Medulla oblongata (tissue), 1 donor: ENCODE data around the gene SGPP1.
"Not testable (repeated sequence)": the region's sequence is repeated elsewhere in the genome, so short reads cannot be mapped to it uniquely, and the experiment has no call there.

Experiments
- DNase-seq: peaks from one replicate; pipeline ENCODE4 v3.0.0-alpha.2; 2015; ENCODE audit errors: extremely low spot score

Gene SGPP1

DNA sequence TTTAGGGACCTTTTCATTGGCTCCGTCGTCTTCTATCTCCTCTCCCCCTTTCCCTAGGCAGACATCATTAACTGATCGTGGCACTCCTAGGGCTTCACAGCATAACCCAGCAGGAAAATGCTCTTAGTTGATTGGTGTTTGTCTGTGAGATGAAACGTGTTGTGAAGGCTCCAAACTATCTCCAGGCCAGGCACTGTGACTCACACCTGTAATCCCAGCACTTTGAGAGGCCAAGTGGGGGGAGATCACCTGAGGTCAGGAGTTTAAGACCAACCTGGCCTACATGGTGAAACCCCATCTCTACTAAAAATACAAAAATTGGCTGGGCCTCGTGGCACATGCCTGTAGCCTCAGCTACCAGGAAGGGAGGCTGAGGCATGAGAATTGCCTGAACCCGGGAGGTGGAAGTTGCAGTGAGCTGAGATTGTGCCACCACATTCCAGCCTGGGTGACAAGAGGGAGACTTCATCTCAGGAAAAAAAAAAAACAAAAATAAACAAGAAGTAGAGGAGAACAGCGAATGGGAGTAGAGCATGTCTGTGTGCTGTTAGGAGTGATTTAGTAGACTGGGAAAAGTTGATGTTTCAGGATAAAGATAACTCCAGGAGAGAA is 53.9 kb downstream of the SGPP1 start:
- DNase-seq, result no peak

GRCh38 chr14:63673255-63673654 is 54.6 kb downstream of the SGPP1 start:
- DNase-seq, result no peak

- DNase-seq, result no peak
These were observed 55.3 kb downstream of the SGPP1 start for GRCh38 chr14:63672417-63673180.

DNA sequence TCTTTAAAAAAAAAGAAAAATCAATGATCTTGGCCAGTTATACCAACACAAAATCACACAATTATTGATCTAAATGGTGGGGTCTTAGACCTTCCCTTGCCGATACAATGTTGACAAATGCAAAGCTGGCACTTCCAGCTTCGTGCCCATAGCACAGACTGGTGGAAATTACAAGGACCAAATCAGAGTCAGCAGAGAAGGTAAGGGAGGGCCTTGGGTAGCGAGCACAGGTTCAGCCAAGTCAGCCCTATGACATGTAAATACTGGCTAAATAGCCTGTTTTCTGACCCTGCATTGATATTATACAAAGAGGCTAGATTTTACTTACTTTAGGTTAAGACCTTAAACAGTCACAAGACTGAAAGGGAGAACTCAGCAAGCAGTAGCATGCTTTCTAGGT is 55.9 kb downstream of the SGPP1 start:
- no peak for DNase-seq

- no peak for DNase-seq
These were observed 57.2 kb downstream of the SGPP1 start for GRCh38 chr14:63670692-63671091.

GRCh38 chr14:63666335-63666734 is 61.5 kb downstream of the SGPP1 start:
- no peak for DNase-seq

DNA sequence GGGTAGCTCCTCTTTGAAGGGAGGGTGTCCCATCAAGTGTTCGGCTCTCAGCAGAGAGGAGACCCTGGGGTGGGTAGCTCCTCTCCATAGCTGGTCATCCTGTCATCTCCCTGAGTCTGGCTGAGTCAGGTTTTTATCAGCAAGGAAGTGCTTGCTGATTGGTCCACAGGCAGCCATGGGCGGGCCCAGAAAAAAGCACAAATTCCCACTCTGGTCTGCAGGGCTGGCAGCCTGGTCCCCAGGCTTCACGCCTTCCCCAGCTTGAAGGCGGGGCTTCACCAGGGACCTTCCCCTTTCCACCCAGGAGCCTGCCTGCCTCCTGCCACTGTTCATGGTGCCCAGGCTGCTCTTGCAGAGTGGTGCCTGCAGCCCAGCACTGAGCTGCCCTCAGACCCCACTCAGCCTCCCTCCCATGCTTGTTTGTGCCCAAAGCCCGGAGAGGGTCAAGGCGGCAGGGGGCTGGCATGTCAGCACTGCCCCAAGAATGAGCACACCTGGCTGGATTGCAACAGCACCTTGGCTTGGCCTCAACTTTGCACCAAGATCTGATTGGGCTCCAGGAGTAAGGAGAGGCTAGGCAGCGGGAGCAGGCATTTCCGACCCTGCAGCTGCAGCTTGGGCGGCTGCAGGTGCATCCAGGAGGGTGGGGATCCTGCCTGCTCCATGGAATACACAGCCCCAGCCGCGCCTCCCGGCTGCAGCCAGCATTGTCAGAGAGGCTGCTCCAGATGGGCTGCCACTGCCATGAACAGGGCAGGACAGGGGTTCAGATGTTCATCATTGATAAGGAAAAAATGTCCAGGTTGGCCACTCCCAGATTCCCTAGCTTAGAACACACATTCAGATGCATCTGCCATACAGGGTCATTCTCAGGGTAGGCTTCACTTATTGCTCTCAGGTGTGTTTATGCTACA is 64.2 kb downstream of the SGPP1 start:
- DNase-seq, result no peak

- no peak for DNase-seq
These were observed 65.1 kb downstream of the SGPP1 start for GRCh38 chr14:63662776-63663175.

- DNase-seq, result not testable (repeated sequence)
These were observed 66.0 kb downstream of the SGPP1 start for GRCh38 chr14:63661881-63662280.

DNA sequence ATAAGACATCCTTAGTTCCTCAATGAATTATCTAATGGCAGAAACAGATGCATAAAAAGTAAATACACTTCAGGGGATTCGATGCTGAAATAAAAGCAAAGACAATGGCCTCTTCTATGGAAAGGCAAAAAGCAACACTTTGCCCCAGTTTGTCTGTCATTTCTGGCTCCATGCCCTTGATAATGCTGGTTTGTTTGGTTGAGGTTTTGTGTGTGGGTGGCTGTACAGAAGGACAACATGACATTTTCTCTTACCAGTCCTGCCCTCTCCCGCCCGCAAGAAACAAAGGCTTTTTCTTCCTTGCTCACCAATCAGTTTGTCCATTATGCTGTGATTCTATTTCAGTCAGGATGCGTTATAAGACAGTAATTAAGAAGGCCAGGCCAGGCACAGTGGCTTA is 68.1 kb downstream of the SGPP1 start:
- peak; percentile 88 for DNase-seq

DNA sequence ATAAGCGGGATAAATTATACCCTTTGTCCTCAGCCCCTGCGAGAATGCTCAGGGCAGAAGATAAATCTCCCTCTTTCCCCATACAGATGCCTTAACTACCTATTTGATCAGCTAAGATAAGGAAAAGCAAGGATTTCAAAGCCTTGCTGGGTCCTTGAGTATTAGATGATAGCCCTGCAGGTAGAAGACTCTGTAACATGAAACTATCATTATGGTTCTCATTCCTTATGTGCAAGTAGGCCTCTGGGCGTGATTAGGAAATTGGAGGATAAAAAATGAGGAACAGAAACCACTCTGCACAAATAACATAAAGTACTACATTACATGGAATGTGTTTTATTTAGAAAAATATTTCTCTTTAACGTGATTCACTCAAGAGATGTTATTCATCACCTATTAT is 71.7 kb downstream of the SGPP1 start:
- no peak for DNase-seq

- no peak for DNase-seq
These were observed 72.9 kb downstream of the SGPP1 start for GRCh38 chr14:63654936-63655335.

DNA sequence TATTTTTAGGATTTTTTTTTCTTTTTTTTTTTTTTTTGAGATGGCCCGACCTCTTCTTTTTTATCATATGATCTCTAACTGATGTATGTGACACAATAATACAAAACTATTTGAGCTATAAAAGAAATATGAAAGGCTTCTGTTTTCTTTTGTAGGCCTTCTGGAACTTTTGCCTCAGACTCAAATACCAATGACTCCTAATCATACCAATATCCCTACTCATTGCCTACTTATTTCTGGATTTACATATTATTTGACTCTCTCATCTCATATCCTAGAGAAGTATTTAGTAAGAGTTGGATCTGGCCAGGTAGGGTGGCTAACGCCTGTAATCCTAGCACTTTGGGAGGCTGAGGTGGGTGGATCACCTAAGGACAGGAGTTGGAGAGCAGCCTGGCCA is 73.5 kb downstream of the SGPP1 start:
- DNase-seq, result no peak

GRCh38 chr14:63652406-63652805 is 75.5 kb downstream of the SGPP1 start:
- DNase-seq, result no peak

GRCh38 chr14:63650256-63650952 is 77.5 kb downstream of the SGPP1 start:
- DNase-seq, result no peak

GRCh38 chr14:63647696-63648410 is 80.0 kb downstream of the SGPP1 start:
- DNase-seq, result no peak

- no peak for DNase-seq
These were observed 83.1 kb downstream of the SGPP1 start for GRCh38 chr14:63644741-63645140.

DNA sequence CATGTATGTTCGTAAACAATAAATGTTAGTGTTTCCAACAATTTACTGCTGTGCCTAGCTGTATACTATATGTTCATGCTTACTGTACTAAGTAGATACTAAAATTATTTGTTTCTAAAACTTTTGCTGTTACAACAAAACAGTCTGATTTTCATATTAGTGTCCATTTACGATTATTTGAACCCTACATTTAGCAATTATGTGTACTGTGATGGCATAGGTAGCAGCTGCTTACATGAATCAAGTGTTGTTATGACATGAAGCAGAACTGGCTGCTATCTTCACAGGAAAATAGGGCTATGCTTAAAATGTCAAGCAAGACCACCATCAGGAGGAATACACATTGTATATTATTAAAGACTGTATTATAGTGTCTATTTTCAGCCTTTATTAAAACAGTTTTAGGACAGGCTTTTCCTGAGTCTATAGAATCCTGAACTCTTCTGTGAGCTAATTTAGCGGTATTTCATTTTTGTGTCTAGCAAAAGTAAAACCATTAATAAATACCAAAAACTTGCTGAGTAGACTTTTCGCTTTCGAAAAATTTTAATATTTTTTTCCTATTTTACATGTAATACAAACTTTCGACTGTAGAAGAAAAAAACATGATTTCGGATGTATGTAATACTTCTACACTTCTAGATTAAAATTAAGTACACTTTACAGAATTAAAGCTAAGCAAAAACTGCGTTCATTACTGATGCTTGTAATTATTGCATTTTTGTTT is 85.0 kb downstream of the SGPP1 start:
- no peak for DNase-seq

GRCh38 chr14:63642229-63642611 is 85.6 kb downstream of the SGPP1 start:
- peak; percentile 100 for DNase-seq

- DNase-seq, result peak; percentile 100
These were observed 86.2 kb downstream of the SGPP1 start, which contains the start of gene WDR89 for GRCh38 chr14:63641473-63642228. Gene WDR89, minus strand, starts transcription at chr14:63641871. Its CDS starts 41,929 bp downstream, at chr14:63599942.
